H1 (cell line): ENCODE results near the gene GPR176. TPM values are rescaled to one million over a fixed set of nuclear protein-coding genes. Genes with fewer than 3 reads are reported as not detected.

Source experiments
- CBX8 ChIP-seq: fragments of 300-800, 300-1000 bp; sonication (generic); IDR thresholded peaks from 2 replicates; pipeline ENCODE4 v1.7.1; 2016; ENCODE audit warnings: low read depth, low read length, borderline replicate concordance
- CHD7 ChIP-seq: fragments of 300-600 bp; sonication (generic); IDR thresholded peaks from 2 replicates; pipeline ENCODE4 v1.7.1; 2012; ENCODE audit warnings: low read length, moderate library complexity, mild to moderate bottlenecking, inconsistent platforms; ENCODE audit not compliant: insufficient replicate concordance
- CTCF ChIP-seq, 3 experiments: IDR thresholded peaks; 1 replicate in 2 of 3; 2 replicates in 1 of 3; pipeline versions ENCODE4 v1.5.1 to v1.6.1; 2011; ENCODE audit warnings: low read length in 3 of 3, mild to moderate bottlenecking in 3 of 3, inconsistent platforms in 2 of 3, low read depth in 1 of 3, moderate library complexity in 1 of 3; ENCODE audit not compliant: insufficient read depth in 1 of 3; ENCODE audit errors: control extremely low read depth in 1 of 3
- EGR1 ChIP-seq: IDR thresholded peaks from 2 replicates; pipeline ENCODE4 v1.6.1; 2011; ENCODE audit warnings: low read depth, low read length, borderline replicate concordance
- FOSL1 ChIP-seq: IDR thresholded peaks from 2 replicates; pipeline ENCODE4 v1.6.1; 2011; ENCODE audit warnings: mild to moderate bottlenecking, low read depth, low read length, moderate library complexity; ENCODE audit not compliant: insufficient read depth
- SIRT6 ChIP-seq: IDR thresholded peaks from one replicate; pipeline ENCODE4 v1.7.1; 2012; ENCODE audit warnings: low read length, inconsistent platforms
- ZNF274 ChIP-seq: IDR thresholded peaks from 2 replicates; pipeline ENCODE4 v1.7.0; 2012; ENCODE audit warnings: low read length, borderline replicate concordance; ENCODE audit errors: extremely low read depth
- polyA plus RNA-seq, 7 experiments: library from polyadenylated mRNA; depleted of rRNA in 3 of 7; stranded (reverse) in 5 of 7; unstranded in 2 of 7; fragments of >200 nt in 5 of 7; fragments of 200-250 nt in 2 of 7; gene quantifications; 1 replicate in 5 of 7; 2 replicates in 1 of 7; 4 replicates in 1 of 7; pipeline versions ENCODE4 v1.2.1 to v1.2.3, GENCODE V29; 2011 to 2013; ENCODE audit warnings: missing spikeins in 2 of 7, mixed read lengths in 2 of 7
- total RNA-seq: library from RNA; stranded (reverse); fragmentation: NEBNext Ultra II Directional; extraction: Animal tissue kit (Norgen Biotek cat#: 25700); gene quantifications from 2 replicates; pipeline ENCODE4 v1.2.1, GENCODE V29; 2021
- TF ChIP-seq, protein P1 (sequence below): IDR thresholded peaks from 2 replicates; pipeline ENCODE4 v1.6.1; 2011; ENCODE audit warnings: low read depth, mild to moderate bottlenecking, low read length; ENCODE audit not compliant: insufficient read depth

The GPR176 gene
- total and polyA plus RNA-seq, 2 of the 8 experiments (the other 6 are each of a cell fraction or from before 2014, with no cell fraction given) = 190 to 281 TPM

- TF ChIP-seq CHD7 (no peak), CBX8 (no peak), SIRT6 (no peak), FOSL1 (no peak), EGR1 (no peak), CTCF (IDR thresholded peaks at IDR 0.05; ENCODE audit: control extremely low read depth in 1 of 3, insufficient read depth in 1 of 3, low read depth in 1 of 3, low read length in 3 of 3) (no peak), ZNF274 (no peak)
- TF ChIP-seq, protein P1, sequence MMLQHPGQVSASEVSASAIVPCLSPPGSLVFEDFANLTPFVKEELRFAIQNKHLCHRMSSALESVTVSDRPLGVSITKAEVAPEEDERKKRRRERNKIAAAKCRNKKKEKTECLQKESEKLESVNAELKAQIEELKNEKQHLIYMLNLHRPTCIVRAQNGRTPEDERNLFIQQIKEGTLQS = no peak
Observed at GRCh38 chr15:39869254-39869653, 50.8 kb downstream of the GPR176 start (continued).
